Liver (tissue), 9 donors: ENCODE data around the gene RPP14. TPM values are rescaled to one million over a fixed set of nuclear protein-coding genes. Genes with fewer than 3 reads are reported as not detected.

Experiments used
- DNase-seq: peaks from one replicate; pipeline ENCODE4 v3.0.0-alpha.2; 2017; ENCODE audit warnings: low spot score
- H3K27ac ChIP-seq, 2 donors: one replicate each; pipeline ENCODE4 v1.7.0; 2013; ENCODE audit warnings: inconsistent platforms in 2 of 2, low read length in 2 of 2, control low read depth in 1 of 2, low read depth in 1 of 2, mild to moderate bottlenecking in 1 of 2
- H3K27me3 ChIP-seq, 4 donors: one replicate each; pipeline versions ENCODE4 v1.6.1 to v1.7.0; 2013; ENCODE audit warnings: low read length in 3 of 4, inconsistent platforms in 1 of 4, mild to moderate bottlenecking in 1 of 4, moderate library complexity in 1 of 4; ENCODE audit not compliant: control insufficient read depth in 4 of 4, insufficient read depth in 4 of 4
- H3K36me3 ChIP-seq, 4 donors: one replicate each; pipeline versions ENCODE4 v1.6.1 to v1.7.0; 2013; ENCODE audit warnings: low read length in 3 of 4, mild to moderate bottlenecking in 3 of 4, low read depth in 1 of 4, moderate library complexity in 1 of 4; ENCODE audit not compliant: control insufficient read depth in 4 of 4, insufficient read depth in 3 of 4
- H3K4me1 ChIP-seq, 4 donors: one replicate each; pipeline versions ENCODE4 v1.6.1 to v1.7.0; 2013; ENCODE audit warnings: low read length in 3 of 4, mild to moderate bottlenecking in 3 of 4, moderate library complexity in 1 of 4; ENCODE audit not compliant: control insufficient read depth in 4 of 4, insufficient read depth in 4 of 4
- H3K4me3 ChIP-seq, 3 donors: one replicate each; pipeline versions ENCODE4 v1.6.1 to v1.7.0; 2013; ENCODE audit warnings: low read length in 3 of 3, control low read depth in 1 of 3, low read depth in 1 of 3, mild to moderate bottlenecking in 1 of 3
- H3K9ac ChIP-seq, 2 donors: one replicate each; pipeline ENCODE4 v1.7.0; 2013; ENCODE audit warnings: low read length in 2 of 2, mild to moderate bottlenecking in 2 of 2, moderate library complexity in 2 of 2, control low read depth in 1 of 2, low read depth in 1 of 2
- H3K9me3 ChIP-seq, 4 donors: one replicate each; pipeline versions ENCODE4 v1.6.1 to v1.7.0; 2013; ENCODE audit warnings: low read length in 3 of 4; ENCODE audit not compliant: control insufficient read depth in 4 of 4
- CTCF ChIP-seq: fragments of 150-350 bp; IDR thresholded peaks from 2 replicates; pipeline ENCODE4 v1.5.1; 2017; ENCODE audit warnings: improper control_type of control experiment, low read depth, low read length; ENCODE audit not compliant: missing input control
- EGR1 ChIP-seq, 2 donors: IDR thresholded peaks; 2 replicates each; pipeline ENCODE4 v1.6.1; 2016 to 2018; ENCODE audit warnings: antibody characterized with exemption in 2 of 2, low read depth in 2 of 2
- FOXA1 ChIP-seq: IDR thresholded peaks from 2 replicates; pipeline ENCODE4 v1.6.1; 2016; ENCODE audit warnings: antibody characterized with exemption
- FOXA2 ChIP-seq: IDR thresholded peaks from 2 replicates; pipeline ENCODE4 v1.6.1; 2016; ENCODE audit warnings: antibody characterized with exemption
- HNF4A ChIP-seq, 2 donors: conservative IDR thresholded peaks; 2 replicates each; pipeline ENCODE4 v1.6.1; 2016; ENCODE audit warnings: antibody characterized with exemption in 2 of 2, mild to moderate bottlenecking in 2 of 2
- HNF4G ChIP-seq: IDR thresholded peaks from 2 replicates; pipeline ENCODE4 v1.6.1; 2016; ENCODE audit warnings: antibody characterized with exemption
- JUND ChIP-seq, 2 donors: IDR thresholded peaks; 2 replicates each; pipeline ENCODE4 v1.6.1; 2016; ENCODE audit warnings: antibody characterized with exemption in 2 of 2
- NR2F2 ChIP-seq: IDR thresholded peaks from 2 replicates; pipeline ENCODE4 v1.6.1; 2016; ENCODE audit warnings: antibody characterized with exemption
- RAD21 ChIP-seq, 2 donors: IDR thresholded peaks; 2 replicates each; pipeline ENCODE4 v1.6.1; 2016; ENCODE audit warnings: antibody characterized with exemption in 2 of 2, mild to moderate bottlenecking in 2 of 2
- RXRA ChIP-seq, 2 donors: IDR thresholded peaks; 2 replicates each; pipeline ENCODE4 v1.6.1; 2017 to 2018; ENCODE audit warnings: antibody characterized with exemption in 2 of 2, mild to moderate bottlenecking in 1 of 2
- SP1 ChIP-seq: IDR thresholded peaks from 2 replicates; pipeline ENCODE4 v1.6.1; 2018; ENCODE audit warnings: antibody characterized with exemption, mild to moderate bottlenecking
- YY1 ChIP-seq: IDR thresholded peaks from 2 replicates; pipeline ENCODE4 v1.6.1; 2016; ENCODE audit warnings: antibody characterized with exemption, mild to moderate bottlenecking
- WGBS: extraction: QIAGEN DNeasy Blood & Tissue Kit; methylation state at CpG from one replicate; pipeline ENCODE4 v1.1.7; 2013; 5-methylcytosine and 5-hydroxymethylcytosine counted together
- polyA plus RNA-seq, 2 donors: library from polyadenylated mRNA; stranded (reverse) in 1 of 2; unstranded in 1 of 2; fragments of 200-250 nt in 1 of 2; fragments of >200 nt in 1 of 2; fragmentation: Nextera tagmentation in 1 of 2; extraction: Ambion mirVana in 1 of 2; gene quantifications; one replicate each; pipeline versions ENCODE4 v1.2.1 to v1.2.3, GENCODE V29; 2013 to 2015
- total RNA-seq, 2 donors: library from RNA; depleted of rRNA; stranded (reverse); fragments of >200 nt; gene quantifications; one replicate each; pipeline ENCODE4 v1.2.3, GENCODE V29; 2014
- TF ChIP-seq, protein P1 (sequence below): IDR thresholded peaks from 2 replicates; pipeline ENCODE4 v1.6.1; 2016; ENCODE audit warnings: antibody characterized with exemption, mild to moderate bottlenecking
- donor health status: healthy.
- donor health status: healthy.
- donor health status: healthy.
- donor health status: healthy.
- donor health status: healthy.

Gene RPP14
- total and polyA plus RNA-seq, 4 donors: 7.4 to 13.7 (median 10.1) TPM

DNA sequence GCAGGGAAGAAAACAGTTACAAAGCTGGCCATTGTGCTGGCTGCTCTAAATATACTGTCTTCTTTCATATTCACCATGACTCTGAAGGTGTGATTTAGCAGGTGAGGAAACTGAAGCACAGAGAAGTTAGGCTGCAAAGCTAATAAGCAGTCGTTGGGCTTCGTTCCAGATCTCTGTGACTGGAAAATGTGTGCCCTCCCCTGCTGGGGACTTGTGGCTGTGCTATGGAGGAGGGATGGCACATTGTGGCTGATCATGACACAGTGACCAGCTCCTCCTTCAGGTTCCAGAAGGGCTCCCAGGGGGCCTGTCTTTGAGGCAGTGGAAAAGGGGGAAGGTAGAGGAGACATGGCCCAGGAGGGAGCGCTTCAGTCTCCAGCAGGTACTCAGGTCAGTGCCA is 45.9 kb downstream of the RPP14 start:
- H3K36me3 ChIP-seq: no peaks in the 10 kb centered on the region
- WGBS: 84% methylated on average over 3 of the region's 3 CpGs
- no peak overlapping the region for H3K27ac ChIP-seq
- no peak for TF ChIP-seq YY1
- no peak for TF ChIP-seq SP1
- no peak for TF ChIP-seq NR2F2
- no peak for TF ChIP-seq RAD21 (IDR thresholded peaks at IDR 0.05)
- no peak for TF ChIP-seq CTCF
- TF ChIP-seq JUND (IDR thresholded peaks at IDR 0.05): no peak
- no peak for TF ChIP-seq HNF4A (conservative IDR thresholded peaks at IDR 0.05)
- TF ChIP-seq FOXA2: no peak
- no peak for TF ChIP-seq RXRA (IDR thresholded peaks at IDR 0.05)
- TF ChIP-seq, protein P1, sequence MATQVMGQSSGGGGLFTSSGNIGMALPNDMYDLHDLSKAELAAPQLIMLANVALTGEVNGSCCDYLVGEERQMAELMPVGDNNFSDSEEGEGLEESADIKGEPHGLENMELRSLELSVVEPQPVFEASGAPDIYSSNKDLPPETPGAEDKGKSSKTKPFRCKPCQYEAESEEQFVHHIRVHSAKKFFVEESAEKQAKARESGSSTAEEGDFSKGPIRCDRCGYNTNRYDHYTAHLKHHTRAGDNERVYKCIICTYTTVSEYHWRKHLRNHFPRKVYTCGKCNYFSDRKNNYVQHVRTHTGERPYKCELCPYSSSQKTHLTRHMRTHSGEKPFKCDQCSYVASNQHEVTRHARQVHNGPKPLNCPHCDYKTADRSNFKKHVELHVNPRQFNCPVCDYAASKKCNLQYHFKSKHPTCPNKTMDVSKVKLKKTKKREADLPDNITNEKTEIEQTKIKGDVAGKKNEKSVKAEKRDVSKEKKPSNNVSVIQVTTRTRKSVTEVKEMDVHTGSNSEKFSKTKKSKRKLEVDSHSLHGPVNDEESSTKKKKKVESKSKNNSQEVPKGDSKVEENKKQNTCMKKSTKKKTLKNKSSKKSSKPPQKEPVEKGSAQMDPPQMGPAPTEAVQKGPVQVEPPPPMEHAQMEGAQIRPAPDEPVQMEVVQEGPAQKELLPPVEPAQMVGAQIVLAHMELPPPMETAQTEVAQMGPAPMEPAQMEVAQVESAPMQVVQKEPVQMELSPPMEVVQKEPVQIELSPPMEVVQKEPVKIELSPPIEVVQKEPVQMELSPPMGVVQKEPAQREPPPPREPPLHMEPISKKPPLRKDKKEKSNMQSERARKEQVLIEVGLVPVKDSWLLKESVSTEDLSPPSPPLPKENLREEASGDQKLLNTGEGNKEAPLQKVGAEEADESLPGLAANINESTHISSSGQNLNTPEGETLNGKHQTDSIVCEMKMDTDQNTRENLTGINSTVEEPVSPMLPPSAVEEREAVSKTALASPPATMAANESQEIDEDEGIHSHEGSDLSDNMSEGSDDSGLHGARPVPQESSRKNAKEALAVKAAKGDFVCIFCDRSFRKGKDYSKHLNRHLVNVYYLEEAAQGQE: no peak
- H3K4me1 ChIP-seq: no peaks in the 10 kb centered on the region
- no peaks in the 10 kb centered on the region for H3K27me3 ChIP-seq
- DNase-seq: no peak
- H3K4me3 ChIP-seq: no peak overlapping the region
- no peak overlapping the region for H3K9ac ChIP-seq
- H3K9me3 ChIP-seq: no peaks in the 10 kb centered on the region

DNA sequence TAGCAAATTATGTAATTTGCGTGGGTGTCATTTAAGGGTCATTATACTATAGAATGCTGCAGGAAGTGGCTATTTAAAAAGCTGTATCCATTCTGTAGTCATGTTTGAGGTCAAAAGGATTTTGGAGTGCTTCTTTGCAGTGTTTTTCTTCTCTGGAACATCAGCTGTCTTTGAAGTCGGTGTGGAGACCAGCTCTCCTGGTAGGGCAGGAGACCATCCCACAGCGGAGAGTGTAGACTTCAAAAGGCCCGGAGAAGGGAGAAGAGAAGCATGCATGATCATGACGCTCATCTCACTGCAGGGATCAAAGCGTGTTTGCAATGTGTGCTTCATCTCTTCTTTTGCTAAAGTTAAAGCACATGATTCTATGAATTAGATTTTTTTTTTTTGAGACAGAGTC is 46.6 kb downstream of the RPP14 start:
- WGBS: 88% methylated on average over 6 of the region's 6 CpGs
- Histone ChIP-seq H3K9ac (no peak overlapping the region), H3K4me3 (no peak overlapping the region), H3K27ac (no peak overlapping the region), H3K27me3 (no peaks in the 10 kb centered on the region), H3K4me1 (no peaks in the 10 kb centered on the region), H3K9me3 (no peaks in the 10 kb centered on the region), H3K36me3 (no peaks in the 10 kb centered on the region)
- DNase-seq: no peak
- TF ChIP-seq JUND (IDR thresholded peaks at IDR 0.05): no peak
- TF ChIP-seq SP1: no peak
- TF ChIP-seq HNF4G: no peak
- TF ChIP-seq RAD21 (IDR thresholded peaks at IDR 0.05): no peak
- no peak for TF ChIP-seq FOXA2
- no peak for TF ChIP-seq HNF4A (conservative IDR thresholded peaks at IDR 0.05)
- TF ChIP-seq RXRA (IDR thresholded peaks at IDR 0.05): no peak
- no peak for TF ChIP-seq CTCF
- TF ChIP-seq FOXA1: no peak
- no peak for TF ChIP-seq EGR1 (IDR thresholded peaks at IDR 0.05; ENCODE audit: low read depth in 2 of 2)
